GM23248 (cell line): ENCODE results near the gene POLN. TPM values are rescaled to one million over a fixed set of nuclear protein-coding genes. Genes with fewer than 3 reads are reported as not detected.

Source experiments
- DNase-seq: peaks from one replicate; pipeline ENCODE4 v3.0.0-alpha.2; 2015
- H2AFZ ChIP-seq: fragments of 200-600 bp; sonication (generic); 2 replicates; pipeline ENCODE4 v1.6.1; 2016; ENCODE audit warnings: antibody characterized with exemption
- H3F3A ChIP-seq: fragments of 200-600 bp; sonication (generic); 2 replicates; pipeline ENCODE4 v1.6.1; 2016; ENCODE audit warnings: mild to moderate bottlenecking, antibody characterized with exemption, mixed run types; ENCODE audit not compliant: insufficient read depth
- H3K27ac ChIP-seq: fragments of 200-600 bp; sonication (generic); 2 replicates; pipeline ENCODE4 v1.5.1; 2016; ENCODE audit warnings: mild to moderate bottlenecking
- H3K27me3 ChIP-seq: fragments of 200-600 bp; sonication (generic); replicated peaks from 2 replicates; pipeline ENCODE4 v1.6.1; 2016; ENCODE audit warnings: mild to moderate bottlenecking; ENCODE audit not compliant: insufficient read depth
- H3K36me3 ChIP-seq: fragments of 200-600 bp; sonication (generic); 2 replicates; pipeline ENCODE4 v1.6.1; 2016; ENCODE audit warnings: low read depth, mild to moderate bottlenecking
- H3K4me1 ChIP-seq: fragments of 200-600 bp; sonication (generic); 2 replicates; pipeline ENCODE4 v1.6.1; 2016; ENCODE audit warnings: mild to moderate bottlenecking; ENCODE audit not compliant: insufficient read depth
- H3K4me2 ChIP-seq: fragments of 200-600 bp; sonication (generic); one replicate; pipeline ENCODE4 v1.6.1; 2016; ENCODE audit warnings: mild to moderate bottlenecking; ENCODE audit not compliant: unreplicated experiment
- H3K4me3 ChIP-seq: fragments of 200-600 bp; sonication (generic); 2 replicates; pipeline ENCODE4 v1.5.1; 2016; ENCODE audit warnings: mild to moderate bottlenecking
- H3K79me2 ChIP-seq: fragments of 200-600 bp; sonication (generic); 2 replicates; pipeline ENCODE4 v1.6.1; 2016; ENCODE audit warnings: mild to moderate bottlenecking; ENCODE audit not compliant: insufficient read depth
- H3K9ac ChIP-seq: fragments of 200-600 bp; sonication (generic); 2 replicates; pipeline ENCODE4 v1.6.1; 2016; ENCODE audit warnings: mild to moderate bottlenecking
- H3K9me2 ChIP-seq: fragments of 200-600 bp; sonication (generic); 2 replicates; pipeline ENCODE4 v1.6.1; 2016; ENCODE audit warnings: mixed run types, mild to moderate bottlenecking, moderate library complexity; ENCODE audit not compliant: insufficient read depth
- H3K9me3 ChIP-seq: fragments of 200-600 bp; sonication (generic); one replicate; pipeline ENCODE4 v1.6.1; 2017; ENCODE audit warnings: low read depth
- H4K20me1 ChIP-seq: fragments of 200-600 bp; sonication (generic); 2 replicates; pipeline ENCODE4 v1.6.0; 2016; ENCODE audit not compliant: insufficient read depth
- EZH2 ChIP-seq: fragments of 200-600 bp; sonication (generic); IDR thresholded peaks from 2 replicates; pipeline ENCODE4 v1.6.1; 2018; ENCODE audit warnings: antibody characterized with exemption, mild to moderate bottlenecking; ENCODE audit not compliant: insufficient read depth, poor library complexity, severe bottlenecking
- EZH2phosphoT487 ChIP-seq: fragments of 200-600 bp; sonication (generic); IDR thresholded peaks from 2 replicates; pipeline ENCODE4 v1.6.1; 2018; ENCODE audit warnings: antibody characterized with exemption, moderate library complexity, mild to moderate bottlenecking, low read depth; ENCODE audit not compliant: insufficient read depth
- WGBS, 2 experiments: methylation state at CpG; one replicate each; pipeline ENCODE4 v1.1.6; 2015 to 2017; ENCODE audit warnings: low lambda C conversion rate in 2 of 2, low coverage in 1 of 2; ENCODE audit errors: missing lambda C conversion rate in 2 of 2; 5-methylcytosine and 5-hydroxymethylcytosine counted together
- in situ Hi-C: fragments of 300-500 bp; cut with MboI; formaldehyde crosslinking; loops from 2 replicates; pipeline ENCODE4 v1.15.0; 2020
- polyA plus RNA-seq: library from polyadenylated mRNA; unstranded; fragments of >200 nt; fragmentation: Nextera tagmentation; extraction: Ambion mirVana; gene quantifications from 2 replicates; pipeline ENCODE4 v1.2.1, GENCODE V29; 2016
- total RNA-seq: library from RNA; depleted of rRNA; stranded (reverse); fragments of >200 nt; shearing (Covaris generic); gene quantifications from 2 replicates; pipeline ENCODE4 v1.2.3, GENCODE V29; 2014

POLN gene
- total and polyA plus RNA-seq, 2 experiments from 2014 or later = 1.6 to 3.9 TPM

DNA sequence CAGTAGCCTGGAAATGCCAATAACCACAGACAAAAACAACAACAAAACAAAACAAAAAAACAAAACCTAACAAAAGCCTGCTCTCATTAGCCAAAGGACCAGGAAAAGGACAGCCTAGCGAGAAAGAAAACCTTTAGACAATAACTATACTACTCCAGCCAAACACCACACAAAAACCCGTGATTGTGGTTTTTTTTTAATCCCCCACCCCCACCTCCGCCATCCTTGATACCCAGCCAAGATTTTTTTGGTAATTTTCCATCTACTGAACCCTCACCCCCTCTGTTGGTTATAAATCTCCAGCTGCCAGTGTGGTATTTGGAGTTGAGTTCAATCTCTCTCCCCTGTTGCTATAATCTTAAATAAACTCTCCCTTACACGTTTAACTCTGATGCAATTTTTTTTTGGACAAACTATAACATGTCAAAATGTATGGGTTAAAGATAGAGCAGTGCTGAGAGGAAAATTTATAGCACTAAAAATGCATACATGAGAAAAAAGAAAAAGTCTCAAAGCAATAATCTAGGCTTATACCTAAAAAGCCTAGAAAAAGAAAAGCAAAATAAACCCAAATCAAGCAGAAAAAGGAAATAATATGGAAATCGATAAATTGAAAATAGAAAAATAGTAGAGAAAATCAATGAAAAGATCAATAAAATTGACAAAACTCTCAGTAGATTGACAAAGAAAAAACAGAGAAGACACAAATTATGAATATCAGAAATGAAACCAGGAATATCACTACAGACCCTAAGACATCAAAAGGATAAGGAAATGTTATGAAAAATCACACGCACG lies 99.1 kb downstream of the POLN start:
- Histone ChIP-seq H3K4me1 (no peaks in the 10 kb centered on the region), H3K4me2 (no peak overlapping the region), H3K9me2 (no peaks in the 10 kb centered on the region), H3K27ac (no peak overlapping the region), H3K9ac (no peak overlapping the region), H2AFZ (no peak overlapping the region), H3K79me2 (no peaks in the 10 kb centered on the region), H4K20me1 (no peaks in the 10 kb centered on the region), H3K36me3 (no peaks in the 10 kb centered on the region), H3F3A (no peaks in the 10 kb centered on the region), H3K27me3 (no peaks in the 10 kb centered on the region), H3K9me3 (no peaks in the 10 kb centered on the region), H3K4me3 (no peak overlapping the region)
- no peak for DNase-seq
- in situ Hi-C loops = no loop called here
- TF ChIP-seq EZH2 (no peak), EZH2phosphoT487 (no peak)
- 78% methylated on average over 7 of the region's 7 CpGs for WGBS, 2 experiments

DNA sequence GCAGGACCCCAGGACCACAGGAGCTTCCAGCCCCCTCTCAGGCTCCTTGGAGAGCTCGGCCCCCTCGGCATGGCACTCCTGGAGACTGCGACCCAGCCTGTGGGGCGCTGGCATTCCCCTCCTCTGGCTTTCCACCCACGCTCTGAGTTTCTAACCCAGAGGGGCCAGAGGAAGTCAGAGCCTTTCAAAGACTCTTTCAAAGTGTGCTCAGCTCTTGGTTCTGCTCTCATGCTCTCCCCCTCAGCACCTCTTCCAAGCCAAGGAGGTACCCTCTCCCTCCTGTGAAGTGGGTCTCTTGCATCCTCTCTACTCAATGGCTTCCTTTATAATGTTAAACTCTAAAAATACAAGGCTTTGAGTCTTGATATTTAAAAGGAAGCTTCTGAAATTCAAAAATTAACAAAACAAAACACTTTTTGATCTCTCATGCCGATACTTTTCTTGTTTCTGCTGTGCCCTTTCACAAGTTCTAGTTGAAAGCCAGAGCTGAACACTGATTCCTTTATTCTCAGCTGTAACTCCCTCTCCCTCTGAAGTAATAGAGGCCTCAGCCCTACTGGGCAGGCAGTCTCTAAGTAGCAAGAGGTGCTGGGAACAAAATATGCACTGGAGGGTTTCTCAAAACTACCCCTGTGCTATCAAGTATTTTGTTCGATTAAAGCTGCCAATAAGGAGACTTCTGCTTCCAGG lies 100.0 kb downstream of the POLN start:
- WGBS, 2 experiments = 81 to 85% methylated on average over 7 of the region's 7 CpGs
- Histone ChIP-seq H4K20me1 (no peaks in the 10 kb centered on the region), H3K9me2 (no peaks in the 10 kb centered on the region), H3K79me2 (no peaks in the 10 kb centered on the region), H2AFZ (no peak overlapping the region), H3K27ac (no peak overlapping the region), H3K4me1 (no peaks in the 10 kb centered on the region), H3K4me2 (no peak overlapping the region), H3K9me3 (no peaks in the 10 kb centered on the region), H3K27me3 (no peaks in the 10 kb centered on the region), H3F3A (no peaks in the 10 kb centered on the region), H3K4me3 (no peak overlapping the region), H3K9ac (no peak overlapping the region), H3K36me3 (no peaks in the 10 kb centered on the region)
- DNase-seq = no peak
- in situ Hi-C loops = no loop called here
- no peak for TF ChIP-seq EZH2phosphoT487
- TF ChIP-seq EZH2 = no peak

GRCh38 chr4:2141022-2141761 lies 100.7 kb downstream of the POLN start:
- Histone ChIP-seq H3K4me3 (no peak overlapping the region), H3K36me3 (no peaks in the 10 kb centered on the region), H3K79me2 (no peaks in the 10 kb centered on the region), H3K27me3 (no peaks in the 10 kb centered on the region), H3K4me2 (no peak overlapping the region), H3K4me1 (no peaks in the 10 kb centered on the region), H3K27ac (no peak overlapping the region), H3F3A (no peaks in the 10 kb centered on the region), H3K9ac (no peak overlapping the region), H4K20me1 (no peaks in the 10 kb centered on the region), H2AFZ (no peak overlapping the region), H3K9me2 (no peaks in the 10 kb centered on the region), H3K9me3 (no peaks in the 10 kb centered on the region)
- TF ChIP-seq EZH2 (no peak), EZH2phosphoT487 (no peak)
- DNase-seq = no peak
- in situ Hi-C loops = no loop called here
- WGBS, 2 experiments = 66 to 71% methylated on average over 7 to 8 of the region's 8 CpGs

- Histone ChIP-seq H3K9me3 (no peaks in the 10 kb centered on the region), H3K4me2 (no peak overlapping the region), H3K4me1 (no peaks in the 10 kb centered on the region), H3K27me3 (no peaks in the 10 kb centered on the region), H2AFZ (no peak overlapping the region), H3K79me2 (no peaks in the 10 kb centered on the region), H3K36me3 (no peaks in the 10 kb centered on the region), H3F3A (no peaks in the 10 kb centered on the region), H4K20me1 (no peaks in the 10 kb centered on the region), H3K4me3 (no peak overlapping the region), H3K27ac (no peak overlapping the region), H3K9me2 (no peaks in the 10 kb centered on the region), H3K9ac (no peak overlapping the region)
- TF ChIP-seq EZH2 = no peak
- TF ChIP-seq EZH2phosphoT487 = no peak
- 53 to 55% methylated on average over 8 to 11 of the region's 11 CpGs for WGBS, 2 experiments
- no peak for DNase-seq
- in situ Hi-C loops = no loop called here
Observed at GRCh38 chr4:2138846-2139500, 102.9 kb downstream of the POLN start.
